SJSA1 (cell line): Measurements from ENCODE around the gene BEND5. TPM values are rescaled to one million over a fixed set of nuclear protein-coding genes. Genes with fewer than 3 reads are reported as not detected.

ENCODE experiments used
- DNase-seq, 2 experiments: peaks; one replicate each; pipeline ENCODE4 v3.0.0-alpha.2; 2015 to 2020; ENCODE audit warnings: low spot score in 2 of 2, low read depth in 1 of 2
- H3K27ac ChIP-seq: fragments of 250-450 bp; sonication (Bioruptor Pico); 2 replicates; pipeline ENCODE4 v1.5.1; 2020; ENCODE audit warnings: mild to moderate bottlenecking, moderate library complexity
- H3K27me3 ChIP-seq: fragments of 250-450 bp; sonication (Bioruptor Pico); replicated peaks from 2 replicates; pipeline ENCODE4 v1.5.1; 2020; ENCODE audit warnings: mild to moderate bottlenecking, moderate library complexity
- H3K36me3 ChIP-seq: fragments of 250-450 bp; sonication (Bioruptor Pico); 2 replicates; pipeline ENCODE4 v1.5.1; 2020; ENCODE audit warnings: mild to moderate bottlenecking
- H3K4me1 ChIP-seq: fragments of 250-450 bp; sonication (Bioruptor Pico); replicated peaks from 2 replicates; pipeline ENCODE4 v1.6.1; 2021; ENCODE audit warnings: mild to moderate bottlenecking
- H3K4me3 ChIP-seq: fragments of 250-450 bp; sonication (Bioruptor Pico); 2 replicates; pipeline ENCODE4 v1.5.1; 2020; ENCODE audit warnings: mild to moderate bottlenecking
- H3K9me3 ChIP-seq: fragments of 250-450 bp; sonication (Bioruptor Pico); replicated peaks from 2 replicates; pipeline ENCODE4 v1.5.1; 2020; ENCODE audit warnings: mild to moderate bottlenecking
- total RNA-seq: library from RNA; depleted of rRNA; stranded (reverse); fragments of >200 nt; shearing (Covaris generic); gene quantifications from 2 replicates; pipeline ENCODE4 v1.2.3, GENCODE V29; 2014

The BEND5 gene
- total RNA-seq, 1 experiment from 2014 or later: not detected

- Histone ChIP-seq H3K4me3 (no peak overlapping the region), H3K27me3 (0 out of 2 replicates have a peak, but pooled peaks cover 3% of the 10 kb centered on the region), H3K4me1 (no peaks in the 10 kb centered on the region), H3K27ac (no peak overlapping the region), H3K36me3 (no peaks in the 10 kb centered on the region), H3K9me3 (no peaks in the 10 kb centered on the region)
- no peak for DNase-seq
These were observed 82.9 kb downstream of the BEND5 start for GRCh38 chr1:48693674-48694320.

DNA sequence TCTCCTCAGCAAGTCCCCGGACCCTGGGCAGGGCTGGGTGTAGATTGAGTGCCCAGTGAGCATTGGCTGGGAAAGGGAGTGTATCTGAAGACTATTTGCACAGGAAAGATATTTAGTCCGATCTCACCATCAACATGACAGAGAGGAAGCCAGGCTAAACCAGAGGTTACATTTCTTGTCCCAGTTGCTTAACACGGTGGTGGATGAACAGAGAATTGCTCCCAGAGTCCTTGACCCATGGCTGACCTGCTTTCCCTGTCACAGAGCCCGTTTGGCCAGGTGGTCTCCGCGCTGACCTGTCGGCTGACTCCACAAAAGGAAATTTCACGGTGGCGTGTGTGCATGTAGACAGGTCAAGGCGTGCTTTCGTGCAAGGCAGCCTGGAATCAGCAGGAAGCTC, 83.5 kb downstream of the BEND5 start:
- Histone ChIP-seq H3K4me1 (no peaks in the 10 kb centered on the region), H3K27me3 (0 out of 2 replicates have a peak, but pooled peaks cover 3% of the 10 kb centered on the region), H3K27ac (no peak overlapping the region), H3K36me3 (no peaks in the 10 kb centered on the region), H3K4me3 (no peak overlapping the region), H3K9me3 (no peaks in the 10 kb centered on the region)
- no peak for DNase-seq

DNA sequence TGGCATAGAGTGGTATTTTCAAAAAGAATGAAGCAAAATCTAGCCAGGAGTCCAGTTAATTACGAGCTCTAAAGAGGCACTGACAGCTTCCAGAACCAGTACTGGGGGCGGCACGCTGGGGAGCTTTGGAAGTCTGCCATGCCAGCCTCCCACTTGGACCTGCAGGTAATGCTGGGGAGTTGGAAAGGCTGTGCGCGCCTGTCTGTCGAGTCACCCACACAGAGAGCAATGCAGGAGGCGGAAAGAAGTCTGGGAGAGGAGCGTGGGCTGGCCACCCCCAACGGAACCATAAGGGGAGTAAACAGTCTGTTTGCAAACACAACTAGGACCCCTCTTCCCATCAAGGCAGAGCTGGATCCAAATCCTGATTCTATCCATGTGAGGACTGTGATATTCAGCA, 84.5 kb downstream of the BEND5 start:
- H3K27ac ChIP-seq: no peak overlapping the region
- 0 out of 2 replicates have a peak, but pooled peaks cover 3% of the 10 kb centered on the region for H3K27me3 ChIP-seq
- H3K4me1 ChIP-seq: no peaks in the 10 kb centered on the region
- no peaks in the 10 kb centered on the region for H3K9me3 ChIP-seq
- H3K36me3 ChIP-seq: no peaks in the 10 kb centered on the region
- H3K4me3 ChIP-seq: no peak overlapping the region
- no peak for DNase-seq

- Histone ChIP-seq H3K4me3 (no peak overlapping the region), H3K27ac (no peak overlapping the region), H3K4me1 (no peaks in the 10 kb centered on the region), H3K36me3 (no peaks in the 10 kb centered on the region), H3K9me3 (no peaks in the 10 kb centered on the region), H3K27me3 (0 out of 2 replicates have a peak, but pooled peaks cover 3% of the 10 kb centered on the region)
- no peak for DNase-seq
These were observed 85.2 kb downstream of the BEND5 start for GRCh38 chr1:48691429-48692001.

GRCh38 chr1:48688102-48688760, 88.5 kb downstream of the BEND5 start:
- DNase-seq: no peak
- H3K4me1 ChIP-seq: no peaks in the 10 kb centered on the region
- no peaks in the 10 kb centered on the region for H3K9me3 ChIP-seq
- H3K27me3 ChIP-seq: 0 out of 2 replicates have a peak, but pooled peaks cover 3% of the 10 kb centered on the region
- H3K4me3 ChIP-seq: no peak overlapping the region
- H3K27ac ChIP-seq: no peak overlapping the region
- no peaks in the 10 kb centered on the region for H3K36me3 ChIP-seq

DNA sequence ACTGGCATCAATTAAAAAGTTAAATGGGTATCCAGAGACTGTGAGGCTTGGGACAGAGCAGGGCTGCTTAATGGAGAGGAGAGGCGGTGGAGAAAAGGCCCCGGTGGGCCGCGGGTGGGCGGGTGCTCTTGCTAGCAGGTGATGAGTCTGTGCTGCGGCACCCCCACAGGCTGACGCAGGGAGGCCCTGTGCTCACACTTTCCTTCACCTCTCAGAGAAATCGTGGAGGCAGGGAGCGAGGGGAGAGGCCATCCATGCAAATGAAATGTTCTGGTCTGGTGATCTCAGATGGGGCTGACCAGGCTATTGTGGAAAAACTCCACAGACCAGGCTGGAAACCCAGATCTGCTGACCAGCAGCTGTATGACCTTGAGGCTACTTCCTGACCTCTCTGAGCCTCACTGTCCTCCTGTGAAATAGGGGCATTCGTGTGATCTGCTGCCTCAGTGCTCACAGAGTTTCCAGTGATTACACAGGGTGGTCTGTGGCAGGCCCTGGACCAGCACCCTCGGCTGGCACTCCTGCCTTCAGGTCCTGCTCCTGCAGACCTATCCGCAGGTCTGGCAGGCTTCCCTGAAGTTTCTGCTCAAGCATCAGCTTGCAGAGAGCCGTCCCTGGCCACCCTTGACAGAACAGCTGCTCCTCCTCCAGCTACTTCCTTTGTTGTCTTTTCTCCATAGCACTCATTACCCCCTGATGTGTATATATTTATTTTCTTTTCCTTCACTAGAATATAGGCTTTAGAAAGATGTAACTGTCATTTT, 89.2 kb downstream of the BEND5 start:
- no peak overlapping the region for H3K4me3 ChIP-seq
- no peak overlapping the region for H3K27ac ChIP-seq
- no peaks in the 10 kb centered on the region for H3K4me1 ChIP-seq
- no peak for DNase-seq
- 0 out of 2 replicates have a peak, but pooled peaks cover 3% of the 10 kb centered on the region for H3K27me3 ChIP-seq
- no peaks in the 10 kb centered on the region for H3K9me3 ChIP-seq
- no peaks in the 10 kb centered on the region for H3K36me3 ChIP-seq

DNA sequence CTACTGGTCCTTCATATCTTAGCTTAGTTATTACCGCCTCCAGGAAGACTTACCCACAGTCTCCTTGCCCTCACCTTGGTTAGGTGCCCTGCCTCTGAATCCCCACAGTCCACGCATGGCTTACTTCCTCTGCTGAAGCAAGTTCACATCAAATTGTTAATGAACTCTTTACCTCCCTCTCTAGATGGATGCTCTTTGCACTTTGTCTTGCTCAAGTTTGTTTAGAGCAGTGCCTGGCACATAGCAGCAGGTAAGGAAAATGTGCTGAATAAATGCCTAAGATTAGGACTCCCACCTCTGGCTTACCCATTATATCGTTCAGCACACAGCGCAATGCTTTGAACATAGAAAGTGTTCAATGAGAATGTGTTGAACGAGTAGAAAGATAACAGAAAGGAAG, 90.5 kb downstream of the BEND5 start:
- Histone ChIP-seq H3K4me1 (no peaks in the 10 kb centered on the region), H3K4me3 (no peak overlapping the region), H3K9me3 (no peaks in the 10 kb centered on the region), H3K36me3 (no peaks in the 10 kb centered on the region), H3K27me3 (0 out of 2 replicates have a peak, but pooled peaks cover under 1% of the 10 kb centered on the region), H3K27ac (no peak overlapping the region)
- no peak for DNase-seq

GRCh38 chr1:48684381-48684780, 92.3 kb downstream of the BEND5 start:
- H3K27me3 ChIP-seq: no peaks in the 10 kb centered on the region

GRCh38 chr1:48683839-48684238, 92.9 kb downstream of the BEND5 start:
- no peak overlapping the region for H3K4me3 ChIP-seq
- no peaks in the 10 kb centered on the region for H3K36me3 ChIP-seq
- H3K27me3 ChIP-seq: no peaks in the 10 kb centered on the region
- H3K4me1 ChIP-seq: no peaks in the 10 kb centered on the region
- DNase-seq: no peak
- no peaks in the 10 kb centered on the region for H3K9me3 ChIP-seq
- H3K27ac ChIP-seq: no peak overlapping the region

More at GRCh38 chr1:48684381-48684780, 92.3 kb downstream of the BEND5 start:
- Histone ChIP-seq H3K4me1 (no peaks in the 10 kb centered on the region), H3K36me3 (no peaks in the 10 kb centered on the region), H3K4me3 (no peak overlapping the region), H3K27ac (no peak overlapping the region), H3K9me3 (no peaks in the 10 kb centered on the region)
- DNase-seq: no peak

DNA sequence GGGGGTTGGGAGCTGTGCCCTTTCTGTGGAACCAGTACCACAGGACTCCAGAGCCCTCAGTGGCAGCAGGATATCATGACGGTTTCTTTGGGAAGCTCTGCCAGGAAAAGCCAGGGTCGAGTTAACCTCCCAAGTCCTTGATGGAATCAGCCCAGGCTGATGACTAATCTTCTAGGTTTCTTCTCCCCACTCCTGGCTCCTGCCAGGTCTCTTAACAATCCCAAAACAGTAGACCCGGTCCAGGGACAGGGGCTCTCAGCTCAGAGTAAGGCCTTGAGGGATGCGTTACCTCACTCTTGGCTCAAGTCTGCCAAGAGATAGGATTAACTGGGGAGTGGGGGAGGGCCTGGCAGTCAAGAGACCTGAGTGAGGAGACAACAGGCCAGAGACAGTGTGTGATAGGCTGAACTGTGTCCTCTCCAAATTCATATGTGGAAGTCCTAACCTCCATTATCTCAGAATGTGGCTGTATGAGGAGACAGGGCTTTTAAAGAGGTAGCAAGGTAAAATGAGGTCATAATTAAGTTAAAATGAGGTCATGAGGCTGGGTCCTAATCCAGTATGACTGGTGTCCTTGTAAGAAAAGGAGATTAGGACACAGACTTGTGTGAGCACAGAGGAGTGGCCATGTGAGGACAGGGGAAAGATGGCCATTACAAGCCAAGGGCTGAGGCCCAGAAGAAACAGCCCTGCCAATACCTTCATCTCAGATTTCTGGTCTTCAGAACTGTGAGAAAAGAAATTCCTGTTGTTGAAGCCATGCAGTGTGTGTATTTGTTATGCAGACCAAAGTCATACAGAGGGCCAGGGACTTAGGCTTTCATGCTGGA, 95.0 kb downstream of the BEND5 start:
- Histone ChIP-seq H3K36me3 (no peaks in the 10 kb centered on the region), H3K9me3 (no peaks in the 10 kb centered on the region), H3K4me3 (no peak overlapping the region), H3K27me3 (no peaks in the 10 kb centered on the region), H3K4me1 (no peaks in the 10 kb centered on the region), H3K27ac (no peak overlapping the region)
- no peak for DNase-seq

DNA sequence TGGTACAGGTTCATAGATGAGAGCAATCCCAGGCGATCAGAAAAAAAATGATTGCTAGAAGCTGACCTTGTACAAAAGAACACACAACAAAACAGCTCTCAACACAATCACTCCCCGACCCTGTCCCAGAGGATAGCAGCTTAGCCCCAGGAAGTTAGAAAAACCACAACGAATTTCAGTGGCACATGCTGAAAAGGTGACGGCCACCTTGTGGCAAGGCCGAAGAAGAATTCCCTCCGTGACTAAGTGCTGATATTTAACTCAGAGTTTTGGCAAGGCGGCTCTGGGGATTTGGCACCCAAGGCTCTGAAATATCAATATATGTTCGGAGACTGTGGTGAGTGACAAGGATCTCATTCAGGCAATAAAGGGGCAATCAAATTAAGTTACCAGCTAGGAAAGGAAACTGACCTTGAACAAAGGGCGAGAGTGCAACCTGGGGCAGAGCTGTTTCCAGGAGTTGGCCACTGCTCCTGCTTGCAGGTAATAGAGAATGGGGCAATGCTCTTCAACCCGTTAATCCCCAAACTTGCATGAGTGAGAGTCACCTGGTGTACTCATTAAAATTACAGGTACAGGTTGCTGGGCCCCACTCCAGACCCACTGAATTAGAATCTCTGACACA, 96.2 kb downstream of the BEND5 start:
- no peak for DNase-seq
- H3K9me3 ChIP-seq: no peaks in the 10 kb centered on the region
- H3K27me3 ChIP-seq: no peaks in the 10 kb centered on the region
- no peaks in the 10 kb centered on the region for H3K36me3 ChIP-seq
- H3K27ac ChIP-seq: no peak overlapping the region
- H3K4me1 ChIP-seq: no peaks in the 10 kb centered on the region
- no peak overlapping the region for H3K4me3 ChIP-seq

DNA sequence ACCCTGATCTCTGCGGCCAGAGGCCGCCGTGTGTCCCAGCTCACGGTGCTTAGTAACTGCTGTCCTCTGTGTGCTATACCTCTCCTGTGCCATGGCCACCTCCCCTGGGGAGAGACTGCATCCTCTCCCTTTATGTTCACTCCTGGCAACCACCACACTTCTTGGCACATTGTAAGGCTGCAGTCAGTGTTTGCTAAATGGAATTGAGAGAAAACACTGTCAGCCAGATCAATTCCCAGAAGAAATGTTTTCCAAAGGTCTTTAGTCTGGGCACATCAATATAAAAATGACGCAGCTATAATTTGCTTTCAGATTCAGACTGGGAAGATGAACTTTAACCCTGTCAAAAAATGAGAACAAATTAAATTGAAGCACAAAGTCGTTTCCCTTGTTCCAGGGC, 96.8 kb downstream of the BEND5 start:
- H3K9me3 ChIP-seq: no peaks in the 10 kb centered on the region
- no peaks in the 10 kb centered on the region for H3K27me3 ChIP-seq
- H3K27ac ChIP-seq: no peak overlapping the region
- no peak for DNase-seq
- no peaks in the 10 kb centered on the region for H3K4me1 ChIP-seq
- no peaks in the 10 kb centered on the region for H3K36me3 ChIP-seq
- H3K4me3 ChIP-seq: no peak overlapping the region
